H1 (cell line): ENCODE results near the gene PVALB. TPM values are rescaled to one million over a fixed set of nuclear protein-coding genes. Genes with fewer than 3 reads are reported as not detected.

ENCODE experiments used
- BRCA1 ChIP-seq: IDR thresholded peaks from 2 replicates; pipeline ENCODE4 v1.6.1; 2012; ENCODE audit warnings: low read depth, low read length, improper control_type of control experiment
- CBX5 ChIP-seq: fragments of 300-800, 300-1000 bp; sonication (generic); IDR thresholded peaks from 2 replicates; pipeline ENCODE4 v1.7.1; 2016; ENCODE audit warnings: antibody characterized with exemption, low read length, low read depth
- CBX8 ChIP-seq: fragments of 300-800, 300-1000 bp; sonication (generic); IDR thresholded peaks from 2 replicates; pipeline ENCODE4 v1.7.1; 2016; ENCODE audit warnings: low read depth, low read length, borderline replicate concordance
- CHD1 ChIP-seq: IDR thresholded peaks from 2 replicates; pipeline ENCODE4 v1.6.1; 2012; ENCODE audit warnings: low read depth, low read length, improper control_type of control experiment
- CHD2 ChIP-seq: IDR thresholded peaks from 2 replicates; pipeline ENCODE4 v1.6.1; 2012; ENCODE audit warnings: low read length, improper control_type of control experiment
- CTBP2 ChIP-seq: IDR thresholded peaks from 2 replicates; pipeline ENCODE4 v1.7.0; 2011; ENCODE audit warnings: borderline replicate concordance, mild to moderate bottlenecking, moderate library complexity, mixed read lengths, low read length; ENCODE audit not compliant: insufficient read depth, insufficient read length
- GABPA ChIP-seq: IDR thresholded peaks from 2 replicates; pipeline ENCODE4 v1.6.1; 2011; ENCODE audit warnings: mild to moderate bottlenecking, low read length, moderate library complexity, borderline replicate concordance; ENCODE audit not compliant: insufficient read depth
- KDM1A ChIP-seq: fragments of 200-600, 300-600 bp; sonication (generic); IDR thresholded peaks from 2 replicates; pipeline ENCODE4 v1.7.1; 2016; ENCODE audit warnings: mild to moderate bottlenecking, low read length, borderline replicate concordance
- MAFK ChIP-seq: IDR thresholded peaks from 2 replicates; pipeline ENCODE4 v1.6.1; 2012; ENCODE audit warnings: low read depth, mild to moderate bottlenecking, improper control_type of control experiment, low read length
- TAF7 ChIP-seq: optimal IDR thresholded peaks from 2 replicates; pipeline ENCODE3; 2011; ENCODE audit warnings: low read depth, mild to moderate bottlenecking, inconsistent platforms, low read length, moderate library complexity, borderline replicate concordance
- polyA plus RNA-seq, 7 experiments: library from polyadenylated mRNA; depleted of rRNA in 3 of 7; stranded (reverse) in 5 of 7; unstranded in 2 of 7; fragments of >200 nt in 5 of 7; fragments of 200-250 nt in 2 of 7; gene quantifications; 1 replicate in 5 of 7; 2 replicates in 1 of 7; 4 replicates in 1 of 7; pipeline versions ENCODE4 v1.2.1 to v1.2.3, GENCODE V29; 2011 to 2013; ENCODE audit warnings: missing spikeins in 2 of 7, mixed read lengths in 2 of 7
- total RNA-seq: library from RNA; stranded (reverse); fragmentation: NEBNext Ultra II Directional; extraction: Animal tissue kit (Norgen Biotek cat#: 25700); gene quantifications from 2 replicates; pipeline ENCODE4 v1.2.1, GENCODE V29; 2021
- TF ChIP-seq, protein P1 (sequence below): IDR thresholded peaks from 2 replicates; pipeline ENCODE4 v1.6.1; 2012; ENCODE audit warnings: inconsistent platforms

Gene PVALB
- total and polyA plus RNA-seq, 2 of the 8 experiments (the other 6 are each of a cell fraction or from before 2014, with no cell fraction given): 1.7 to 5.4 TPM

DNA sequence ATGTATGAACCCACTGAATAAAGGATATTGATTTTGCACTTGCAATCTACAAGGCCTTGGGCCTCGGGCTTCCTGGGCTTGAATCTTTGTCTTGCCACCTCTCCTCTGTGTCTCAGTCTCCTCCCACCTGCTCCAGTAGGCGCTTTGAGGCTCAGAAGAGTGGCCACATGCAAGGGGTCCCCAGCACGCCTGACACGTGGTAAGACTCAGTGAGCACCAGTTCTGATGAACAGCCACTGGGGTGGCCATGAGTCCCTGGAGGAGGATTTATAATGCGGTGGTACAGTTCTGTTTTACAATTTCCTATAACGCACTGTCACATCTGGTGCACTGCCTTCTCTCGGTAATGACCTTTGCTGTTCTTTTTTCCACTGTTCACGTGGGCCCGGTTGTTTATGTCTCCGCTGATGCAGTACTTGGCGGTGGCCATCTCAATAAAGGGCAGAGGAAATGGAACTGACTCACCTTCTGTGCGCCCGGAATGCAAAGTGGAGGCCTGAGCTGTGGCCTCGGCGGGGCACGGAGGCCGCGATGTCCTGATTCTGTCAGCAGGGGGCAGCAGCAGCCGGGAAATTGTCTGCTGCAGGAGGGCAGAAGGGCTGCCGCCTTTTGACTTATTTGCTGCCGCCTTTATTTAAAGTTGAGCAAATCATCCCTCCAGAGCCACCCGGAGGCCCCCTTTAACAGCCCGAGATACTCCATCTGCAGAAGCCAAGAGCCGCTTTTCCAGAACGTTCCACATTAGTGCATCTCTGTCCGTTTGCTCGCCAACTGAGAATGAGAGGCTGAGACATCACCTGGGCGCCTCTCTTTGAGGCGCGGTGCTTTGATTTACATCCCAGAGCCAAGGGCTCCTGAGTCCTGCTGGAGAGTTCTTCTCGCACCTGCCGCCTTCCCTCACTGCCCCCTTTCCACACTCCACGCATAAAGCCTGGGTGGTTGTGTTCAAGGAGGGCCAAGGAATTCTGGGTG, 34.9 kb downstream of the PVALB start (continued):
- TF ChIP-seq, protein P1, sequence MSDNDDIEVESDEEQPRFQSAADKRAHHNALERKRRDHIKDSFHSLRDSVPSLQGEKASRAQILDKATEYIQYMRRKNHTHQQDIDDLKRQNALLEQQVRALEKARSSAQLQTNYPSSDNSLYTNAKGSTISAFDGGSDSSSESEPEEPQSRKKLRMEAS: peak; percentile 82
- TF ChIP-seq CTBP2 (no peak), CBX5 (no peak), MAFK (no peak), TAF7 (peak; percentile 76), CHD2 (no peak), GABPA (0 out of 2 replicates have a peak, but pooled peaks have one; percentile 37), BRCA1 (0 out of 2 replicates have a peak, but pooled peaks have one; percentile 7), CBX8 (no peak), KDM1A (no peak; the same call in 1 of the 2 replicates), CHD1 (no peak)
